Stimulated activated effector memory CD8-positive, alpha-beta T cell treated with anti-CD3 and anti-CD28 coated beads, Interleukin-12 subunit alpha, Interleukin-12 subunit beta, amount 100 ng/mL, for 72 hours (primary cell): Measurements from ENCODE around the gene ADCY2.

Experiments used
- ATAC-seq: fragments of 150-1000 bp; cut with Tn5 transposase; 2 replicates; pipeline ENCODE4 v1.10.0; 2021
- DNase-seq, 2 donors: peaks; one replicate each; pipeline ENCODE4 v3.0.0; 2021 to 2022; ENCODE audit warnings: low spot score in 2 of 2
- H3K27ac Mint-ChIP-seq: one replicate; pipeline ENCODE4 v1.8.0; 2022; ENCODE audit warnings: mild to moderate bottlenecking, mixed read lengths
- H3K36me3 Mint-ChIP-seq: one replicate; pipeline ENCODE4 v1.8.0; 2022; ENCODE audit warnings: mild to moderate bottlenecking, mixed read lengths
- H3K4me1 Mint-ChIP-seq: one replicate; pipeline ENCODE4 v1.8.0; 2022; ENCODE audit warnings: mixed read lengths
- H3K4me3 Mint-ChIP-seq: one replicate; pipeline ENCODE4 v1.8.0; 2022; ENCODE audit warnings: mild to moderate bottlenecking, mixed read lengths
- H3K9me3 Mint-ChIP-seq: one replicate; pipeline ENCODE4 v1.8.0; 2022; ENCODE audit warnings: mixed read lengths

ADCY2 gene

DNA sequence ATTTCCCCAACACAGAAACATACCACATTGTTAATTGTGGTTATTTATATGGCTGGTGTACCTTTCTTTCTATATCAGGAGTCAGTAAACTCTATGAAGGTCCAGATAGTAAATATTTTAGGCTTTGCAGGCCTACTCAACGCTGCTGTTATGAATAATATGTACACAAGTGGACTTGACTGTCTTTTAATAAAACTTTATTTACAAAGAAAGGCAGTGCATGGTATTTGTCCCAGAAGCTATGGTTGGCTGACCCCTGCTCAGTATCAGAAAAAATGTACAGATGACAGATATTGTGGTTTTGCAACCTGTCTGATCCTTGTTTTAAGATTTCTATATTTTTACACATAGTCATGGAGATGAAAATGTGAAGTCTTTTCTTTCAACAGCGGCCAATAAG is 478.7 kb downstream of the ADCY2 start:
- Mint-ChIP-seq H3K9me3 (no peaks in the 10 kb centered on the region), H3K4me1 (peaks cover 82% of the 10 kb centered on the region), H3K4me3 (no peak overlapping the region), H3K36me3 (peaks cover 87% of the 10 kb centered on the region), H3K27ac (no peak overlapping the region)
- ATAC-seq (no peak), DNase-seq (no peak)

DNA sequence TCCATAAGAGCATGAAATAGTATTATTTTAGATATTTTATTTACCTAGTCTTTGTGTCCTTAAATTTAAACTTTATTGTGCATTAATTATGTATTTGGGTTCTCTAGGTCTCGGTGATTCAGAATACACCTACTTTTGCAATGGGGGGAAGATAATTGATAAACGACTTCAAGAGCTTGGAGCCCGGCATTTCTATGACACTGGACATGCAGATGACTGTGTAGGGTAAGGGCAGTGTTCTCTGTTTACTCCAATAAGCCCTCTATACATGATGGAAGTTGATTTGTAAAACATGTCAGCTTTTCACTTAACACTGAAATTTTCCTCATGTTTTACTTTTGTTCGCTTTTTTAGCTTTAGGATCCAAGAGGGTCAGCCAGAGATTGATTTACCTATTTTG is 479.2 kb downstream of the ADCY2 start:
- Mint-ChIP-seq H3K9me3 (no peaks in the 10 kb centered on the region), H3K4me3 (no peak overlapping the region), H3K4me1 (peaks cover 77% of the 10 kb centered on the region), H3K36me3 (peaks cover 87% of the 10 kb centered on the region), H3K27ac (no peak overlapping the region)
- ATAC-seq: no peak
- no peak for DNase-seq

DNA sequence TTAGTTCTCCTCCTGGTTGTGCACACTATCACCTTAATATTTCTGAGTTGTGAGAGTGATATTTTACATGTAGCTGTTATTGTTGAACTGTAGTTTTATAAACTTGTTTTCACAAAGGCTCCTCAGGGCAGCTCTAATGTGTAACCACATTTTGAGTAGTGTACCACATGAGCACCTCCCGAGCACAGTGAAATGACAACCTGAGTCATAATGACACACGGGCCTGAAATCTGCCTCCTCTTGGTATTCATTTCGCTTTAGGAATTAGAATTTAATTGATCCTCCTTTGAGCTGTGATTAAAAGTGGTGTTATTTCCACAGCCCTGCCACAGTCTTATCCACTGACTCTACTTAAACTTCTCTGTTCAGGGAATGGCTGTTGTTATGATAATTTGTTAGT is 480.9 kb downstream of the ADCY2 start:
- no peak for DNase-seq

DNA sequence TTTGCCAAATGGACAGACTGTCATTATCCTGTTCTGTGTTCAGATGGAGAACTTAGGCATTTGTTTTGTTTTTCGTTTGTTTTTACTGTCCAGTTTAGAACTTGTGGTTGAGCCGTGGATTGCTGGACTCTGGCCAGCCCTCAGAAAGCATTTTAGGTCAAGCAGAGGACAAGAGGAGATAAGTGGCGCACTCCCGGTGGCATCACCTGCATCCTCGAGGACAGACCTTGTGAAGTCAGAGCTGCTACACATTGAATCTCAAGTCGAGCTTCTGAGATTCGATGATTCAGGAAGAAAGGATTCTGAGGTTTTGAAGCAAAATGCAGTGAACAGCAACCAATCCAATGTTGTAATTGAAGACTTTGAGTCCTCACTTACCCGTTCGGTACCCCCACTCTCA is 481.9 kb downstream of the ADCY2 start:
- DNase-seq (no peak), ATAC-seq (no peak)
- H3K27ac Mint-ChIP-seq: peak overlapping the region; percentile 72
- peaks cover 100% of the 10 kb centered on the region for H3K36me3 Mint-ChIP-seq
- H3K9me3 Mint-ChIP-seq: no peaks in the 10 kb centered on the region
- H3K4me3 Mint-ChIP-seq: peak overlapping the region; percentile 29
- H3K4me1 Mint-ChIP-seq: peaks cover 70% of the 10 kb centered on the region

More for the DNA sequence above, 480.9 kb downstream of the ADCY2 start:
- H3K4me3 Mint-ChIP-seq: peak overlapping the region; percentile 9
- peak; percentile 85 for ATAC-seq
- peaks cover 76% of the 10 kb centered on the region for H3K4me1 Mint-ChIP-seq
- no peak overlapping the region for H3K27ac Mint-ChIP-seq
- H3K36me3 Mint-ChIP-seq: peaks cover 93% of the 10 kb centered on the region
- no peaks in the 10 kb centered on the region for H3K9me3 Mint-ChIP-seq

DNA sequence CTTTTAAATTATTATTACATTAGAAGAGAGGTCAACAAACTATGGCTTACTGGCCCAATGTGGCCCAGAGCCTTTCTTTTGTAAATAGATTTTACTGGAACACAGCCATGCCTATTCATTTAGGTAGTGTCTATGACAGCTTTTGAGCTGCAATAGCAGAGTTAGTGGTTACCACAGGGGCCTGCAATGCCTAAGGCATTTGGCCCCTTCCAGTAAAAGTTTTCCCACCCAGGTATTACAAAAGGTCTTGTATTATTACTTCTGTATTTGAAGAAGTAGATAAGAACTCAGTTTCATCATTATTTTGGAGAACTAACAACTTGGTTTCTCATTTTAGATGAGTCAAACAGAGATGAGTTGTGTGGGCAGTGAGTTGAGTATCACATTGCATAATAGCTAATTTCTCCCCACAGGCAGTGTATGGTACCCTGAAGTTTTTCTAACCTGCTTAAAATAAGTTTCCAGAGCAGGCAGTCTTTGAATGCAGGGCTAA is 482.5 kb downstream of the ADCY2 start:
- DNase-seq (peak in 1 of 2 donors; percentile 7), ATAC-seq (peak; percentile 86)
- H3K9me3 Mint-ChIP-seq: no peaks in the 10 kb centered on the region
- peaks cover 100% of the 10 kb centered on the region for H3K36me3 Mint-ChIP-seq
- peak overlapping the region; percentile 72 for H3K27ac Mint-ChIP-seq
- peak overlapping the region; percentile 29 for H3K4me3 Mint-ChIP-seq
- H3K4me1 Mint-ChIP-seq: peaks cover 64% of the 10 kb centered on the region
